Stimulated activated CD4-positive, alpha-beta T cell treated with anti-CD3 and anti-CD28 coated beads, Interleukin-4, amount 100 ng/mL, for 48 hours (primary cell): ENCODE data around the gene TMEM163.
"Not testable (repeated sequence)": the region's sequence is repeated elsewhere in the genome, so short reads cannot be mapped to it uniquely, and the experiment has no call there.

Source experiments
- DNase-seq, 2 donors: peaks; one replicate each; pipeline ENCODE4 v3.0.0-alpha.2; 2020; ENCODE audit warnings: low read depth in 2 of 2

Gene TMEM163

GRCh38 chr2:134663451-134664450, 55.0 kb downstream of the TMEM163 start:
- no peak for DNase-seq

- no peak for DNase-seq
Observed at GRCh38 chr2:134662751-134663150, 56.0 kb downstream of the TMEM163 start.

- DNase-seq = no peak
Observed at GRCh38 chr2:134660626-134661402, 58.0 kb downstream of the TMEM163 start.

GRCh38 chr2:134659724-134660123, 59.1 kb downstream of the TMEM163 start:
- DNase-seq = no peak

GRCh38 chr2:134657650-134658250, 61.0 kb downstream of the TMEM163 start:
- no peak for DNase-seq

GRCh38 chr2:134656391-134656790, 62.4 kb downstream of the TMEM163 start:
- not testable (repeated sequence) for DNase-seq

- DNase-seq = no peak
Observed at GRCh38 chr2:134648586-134648985, 70.2 kb downstream of the TMEM163 start.

GRCh38 chr2:134647607-134648256, 71.1 kb downstream of the TMEM163 start:
- DNase-seq = no peak

- DNase-seq = no peak
Observed at GRCh38 chr2:134642938-134643337, 75.9 kb downstream of the TMEM163 start.

- DNase-seq = no peak
Observed at GRCh38 chr2:134640494-134640893, 78.3 kb downstream of the TMEM163 start.

- DNase-seq = no peak
Observed at GRCh38 chr2:134639265-134639664, 79.5 kb downstream of the TMEM163 start.

GRCh38 chr2:134636714-134637113, 82.1 kb downstream of the TMEM163 start:
- DNase-seq = no peak

GRCh38 chr2:134634054-134634753, 84.6 kb downstream of the TMEM163 start:
- no peak for DNase-seq

GRCh38 chr2:134630504-134631159, 88.2 kb downstream of the TMEM163 start:
- DNase-seq = no peak

GRCh38 chr2:134628453-134628852, 90.3 kb downstream of the TMEM163 start:
- DNase-seq = no peak

- no peak for DNase-seq
Observed at GRCh38 chr2:134626781-134627180, 92.0 kb downstream of the TMEM163 start.

- no peak for DNase-seq
Observed at GRCh38 chr2:134625311-134625710, 93.5 kb downstream of the TMEM163 start.

GRCh38 chr2:134623796-134624195, 95.0 kb downstream of the TMEM163 start:
- DNase-seq = peak in 1 of 2 donors; percentile 31

GRCh38 chr2:134623046-134623445, 95.8 kb downstream of the TMEM163 start:
- DNase-seq = no peak

GRCh38 chr2:134621939-134622705, 96.7 kb downstream of the TMEM163 start:
- no peak for DNase-seq
